Smooth muscle cell (in vitro differentiated cells): ENCODE data around the gene IPO4. TPM values are rescaled to one million over a fixed set of nuclear protein-coding genes. Genes with fewer than 3 reads are reported as not detected.

Experiments
- DNase-seq: peaks from one replicate; lab custom pipeline; 2025; ENCODE audit not compliant: unreplicated experiment; lab: John Stamatoyannopoulos, UW
- H2AFZ ChIP-seq: fragments of 200-600 bp; sonication (generic); 2 replicates; pipeline ENCODE4 v1.6.0; 2016; ENCODE audit warnings: antibody characterized with exemption, low read depth, mild to moderate bottlenecking
- H3F3A ChIP-seq: fragments of 200-600 bp; sonication (generic); 2 replicates; pipeline ENCODE4 v1.6.0; 2017; ENCODE audit warnings: antibody characterized with exemption, low read depth
- H3K27ac ChIP-seq: fragments of 200-600 bp; sonication (generic); 2 replicates; pipeline ENCODE4 v1.5.1; 2016; ENCODE audit warnings: low read depth, mild to moderate bottlenecking
- H3K27me3 ChIP-seq: fragments of 200-600 bp; sonication (generic); 2 replicates; pipeline ENCODE4 v1.6.1; 2016; ENCODE audit warnings: low read depth, mild to moderate bottlenecking
- H3K36me3 ChIP-seq: fragments of 200-600 bp; sonication (generic); 2 replicates; pipeline ENCODE4 v1.5.1; 2016; ENCODE audit warnings: low read depth
- H3K4me1 ChIP-seq: fragments of 200-600 bp; sonication (generic); 2 replicates; pipeline ENCODE4 v1.5.1; 2016; ENCODE audit warnings: low read depth
- H3K4me2 ChIP-seq: fragments of 200-600 bp; sonication (generic); 2 replicates; pipeline ENCODE4 v1.6.0; 2016; ENCODE audit warnings: mild to moderate bottlenecking
- H3K4me3 ChIP-seq: fragments of 200-600 bp; sonication (generic); 2 replicates; pipeline ENCODE4 v1.5.1; 2016; ENCODE audit warnings: mild to moderate bottlenecking
- H3K79me2 ChIP-seq: fragments of 200-600 bp; sonication (generic); 2 replicates; pipeline ENCODE4 v1.6.0; 2016; ENCODE audit warnings: low read depth, mild to moderate bottlenecking
- H3K9ac ChIP-seq: fragments of 200-600 bp; sonication (generic); 2 replicates; pipeline ENCODE4 v1.6.0; 2016; ENCODE audit warnings: low read depth
- H3K9me3 ChIP-seq: fragments of 200-600 bp; sonication (generic); replicated peaks from 2 replicates; pipeline ENCODE4 v1.5.1; 2016; ENCODE audit warnings: low read depth
- H4K20me1 ChIP-seq: fragments of 200-600 bp; sonication (generic); 2 replicates; pipeline ENCODE4 v1.6.0; 2016; ENCODE audit warnings: low read depth
- CTCF ChIP-seq: fragments of 200-600 bp; sonication (generic); IDR thresholded peaks from 2 replicates; pipeline ENCODE4 v1.5.1; 2017; ENCODE audit warnings: borderline replicate concordance, mild to moderate bottlenecking, antibody characterized with exemption; ENCODE audit not compliant: insufficient read depth, poor library complexity, severe bottlenecking
- WGBS: methylation state at CpG from one replicate; pipeline ENCODE4 v1.1.7; 2016; ENCODE audit warnings: low lambda C conversion rate; 5-methylcytosine and 5-hydroxymethylcytosine counted together
- polyA plus RNA-seq: library from polyadenylated mRNA; unstranded; fragments of >200 nt; fragmentation: Nextera tagmentation; extraction: Ambion mirVana; gene quantifications from 2 replicates; pipeline ENCODE4 v1.2.1, GENCODE V29; 2016
- total RNA-seq: library from RNA; depleted of rRNA; stranded (reverse); fragments of >200 nt; gene quantifications from 2 replicates; pipeline ENCODE4 v1.2.3, GENCODE V29; 2014

Gene IPO4
- total RNA-seq = 14.7 and 82.6 TPM in 2 replicates
- 20.5 and 26.6 TPM in 2 replicates for polyA plus RNA-seq

DNA sequence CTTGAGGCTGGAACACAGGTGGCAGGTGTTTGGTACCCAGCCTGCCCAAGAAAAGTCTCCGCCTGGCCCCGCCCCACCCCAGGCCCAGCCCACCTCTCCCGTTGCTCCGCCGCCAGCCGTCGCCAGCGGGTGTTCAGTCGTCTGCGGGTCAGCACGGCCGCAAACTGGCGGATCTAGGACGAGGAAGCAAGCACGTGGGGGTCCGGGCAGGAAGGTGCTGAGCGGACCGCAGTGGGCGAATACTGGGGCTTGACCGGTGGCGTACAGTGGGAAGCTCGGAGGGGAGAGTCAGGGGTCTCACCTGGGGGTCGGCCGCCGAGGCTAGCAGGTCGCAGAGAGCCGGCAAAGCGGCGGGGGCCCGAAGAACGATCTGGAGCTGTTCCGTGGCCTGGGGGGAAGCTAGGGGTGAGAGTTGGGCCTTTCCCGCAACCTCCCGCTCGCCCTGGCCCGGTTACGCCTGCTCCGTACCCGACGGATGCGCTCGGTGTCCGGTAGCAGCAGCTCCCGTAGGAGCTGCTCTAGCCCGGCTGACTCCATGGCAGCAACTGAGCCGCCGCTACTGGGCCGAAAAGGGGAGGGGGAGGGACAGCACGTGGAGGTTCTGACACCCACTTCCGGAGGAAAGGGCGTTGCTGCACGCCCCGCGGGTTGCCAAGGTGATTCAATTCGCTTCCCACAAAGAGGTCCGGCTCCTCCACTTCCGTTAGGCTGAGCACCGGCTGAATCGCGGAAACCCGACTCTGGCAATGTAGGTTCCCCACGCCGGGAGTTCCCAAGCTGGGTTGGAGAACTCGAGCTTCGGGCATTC is at the start of gene IPO4:
TSS of gene IPO4 (minus strand) at position 566 of the 808 bp plus-strand sequence. CDS start at position 537, 29 bp downstream.
- Histone ChIP-seq H2AFZ (no peak within 1 kb of the TSS), H3K4me3 (peak within 1 kb of the TSS; percentile 58), H3K4me1 (peaks cover 11% of the 10 kb centered on the region), H3F3A (peaks cover 10% of the 10 kb centered on the region), H3K4me2 (peak within 1 kb of the TSS; percentile 85), H3K27ac (peak within 1 kb of the TSS; percentile 78), H3K9me3 (no peaks in the 10 kb centered on the region), H3K79me2 (peaks cover 20% of the 10 kb centered on the region), H3K27me3 (no peaks in the 10 kb centered on the region), H4K20me1 (no peaks in the 10 kb centered on the region), H3K9ac (peak within 1 kb of the TSS; percentile 58), H3K36me3 (no peaks in the 10 kb centered on the region)
- WGBS = 2% methylated on average over 65 of the region's 65 CpGs
- no peak for TF ChIP-seq CTCF
- DNase-seq = peak; percentile 79

DNA sequence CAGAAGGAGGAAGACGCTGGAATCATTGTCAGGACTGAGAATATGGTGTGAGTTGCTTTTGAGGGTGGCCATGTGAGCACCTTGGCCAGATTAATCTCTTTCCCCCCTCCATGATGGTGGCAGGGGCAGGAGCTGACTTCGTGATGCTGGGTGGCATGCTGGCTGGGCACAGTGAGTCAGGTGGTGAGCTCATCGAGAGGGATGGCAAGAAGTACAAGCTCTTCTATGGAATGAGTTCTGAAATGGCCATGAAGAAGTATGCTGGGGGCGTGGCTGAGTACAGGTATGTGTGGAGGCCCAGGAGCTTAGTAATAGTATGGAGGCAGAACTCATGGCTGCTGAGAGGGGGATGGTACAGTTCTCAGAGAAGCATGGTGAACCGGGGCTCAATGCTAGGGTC is 49.5 kb upstream of the IPO4 start:
- H3K4me1 ChIP-seq = peaks cover 14% of the 10 kb centered on the region
- peaks cover 24% of the 10 kb centered on the region for H4K20me1 ChIP-seq
- no peak overlapping the region for H3K4me3 ChIP-seq
- peaks cover 28% of the 10 kb centered on the region for H3F3A ChIP-seq
- DNase-seq = no peak
- H3K79me2 ChIP-seq = peaks cover 55% of the 10 kb centered on the region
- no peak overlapping the region for H2AFZ ChIP-seq
- peak overlapping the region; percentile 7 for H3K27ac ChIP-seq
- no peak overlapping the region for H3K9ac ChIP-seq
- H3K36me3 ChIP-seq = no peaks in the 10 kb centered on the region
- no peak overlapping the region for H3K4me2 ChIP-seq
- no peaks in the 10 kb centered on the region for H3K9me3 ChIP-seq
- WGBS = 93% methylated on average over 5 of the region's 5 CpGs
- H3K27me3 ChIP-seq = no peaks in the 10 kb centered on the region
- TF ChIP-seq CTCF = no peak

DNA sequence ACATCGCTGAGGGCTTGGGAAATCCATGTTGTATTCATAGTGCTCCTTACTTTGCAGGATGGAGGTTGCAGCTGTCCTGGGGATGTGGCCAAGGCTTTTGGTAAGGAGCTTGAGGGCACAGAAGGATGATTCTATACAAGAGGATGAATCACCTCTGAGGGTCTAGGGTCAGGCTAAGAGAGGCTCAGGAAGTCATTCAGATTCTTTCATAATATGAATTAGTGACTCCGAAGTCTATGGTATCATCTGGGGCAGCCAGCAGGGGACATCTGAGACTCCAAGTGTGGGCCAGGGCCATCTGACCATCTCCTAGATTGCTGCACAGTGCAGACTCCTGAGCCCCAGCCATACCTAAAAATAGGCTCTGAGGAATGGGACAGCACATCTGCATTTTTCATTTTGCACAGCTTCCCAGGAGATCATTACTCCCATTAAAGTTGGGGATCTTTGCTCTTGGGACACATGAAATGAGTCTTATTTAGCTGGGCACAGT is 48.9 kb upstream of the IPO4 start:
- no peak overlapping the region for H3K4me3 ChIP-seq
- TF ChIP-seq CTCF = no peak
- no peak overlapping the region for H3K4me2 ChIP-seq
- H3K9me3 ChIP-seq = no peaks in the 10 kb centered on the region
- no peaks in the 10 kb centered on the region for H3K27me3 ChIP-seq
- H3K79me2 ChIP-seq = peaks cover 55% of the 10 kb centered on the region
- peak overlapping the region; percentile 7 for H3K27ac ChIP-seq
- H3K36me3 ChIP-seq = no peaks in the 10 kb centered on the region
- H3K4me1 ChIP-seq = peaks cover 14% of the 10 kb centered on the region
- peaks cover 28% of the 10 kb centered on the region for H3F3A ChIP-seq
- peaks cover 24% of the 10 kb centered on the region for H4K20me1 ChIP-seq
- H3K9ac ChIP-seq = no peak overlapping the region
- no peak for DNase-seq
- H2AFZ ChIP-seq = no peak overlapping the region
- WGBS = 100% methylated on average over 2 of the region's 2 CpGs
